K562 (cell line): ENCODE results near the gene EML6. TPM values are rescaled to one million over a fixed set of nuclear protein-coding genes. Genes with fewer than 3 reads are reported as not detected.

Experiments
- ATAC-seq: fragments of 200-7000 bp; cut with Tn5 transposase; 3 replicates; pipeline ENCODE4 v1.9.1; 2020; ENCODE audit warnings: moderate library complexity
- BruUV-seq: library from RNA; stranded (reverse); fragments of 400-500 nt; replicated peaks from 2 replicates; lab custom pipeline; 2021; lab: Mats Ljungman, UMichigan
- CTCF ChIA-PET: fragments of 300-600 bp; formaldehyde crosslinking; extraction: SDS; loops from one replicate; lab custom pipeline; 2021; ENCODE audit warnings: low intra/inter-chr PET ratio; lab: Yijun Ruan, JAX
- POLR2A ChIA-PET: fragments of 300-600, 350-650 bp; sonication (Branson Sonifier 250); formaldehyde crosslinking; extraction: SDS; loops from one replicate; lab custom pipeline; 2021; ENCODE audit warnings: antibody characterized with exemption, inconsistent platforms; lab: Yijun Ruan, JAX
- DNase-seq, 4 experiments: peaks; one replicate each; pipeline versions ENCODE4 v3.0.0 to v3.0.0-alpha.2; 2011 to 2018; ENCODE audit warnings: low spot score in 3 of 4, mixed read lengths in 3 of 4; ENCODE audit errors: extremely low read depth in 1 of 4
- FAIRE-seq: peaks from 2 replicates; lab custom pipeline; 2011; peaks lifted over from hg19 to GRCh38; lab: Jason Lieb, UNC
- H2AFZ ChIP-seq: 2 replicates; pipeline ENCODE4 v1.6.0; 2011; ENCODE audit warnings: low read depth, low read length, control low read depth, inconsistent platforms
- H3K27ac ChIP-seq: fragments of 200-600 bp; 3 replicates; pipeline ENCODE4 v1.8.0; 2011; ENCODE audit warnings: low read depth, mild to moderate bottlenecking, control low read depth, inconsistent platforms, low read length, moderate library complexity, mixed read lengths; ENCODE audit errors: extremely low read depth
- H3K27me3 ChIP-seq, 2 experiments: fragments of 300-600 bp in 1 of 2; 2 replicates in 1 of 2; 3 replicates in 1 of 2; pipeline versions ENCODE4 v1.6.0 to v1.8.0; 2011; ENCODE audit warnings: inconsistent platforms in 2 of 2, low read length in 2 of 2, mild to moderate bottlenecking in 1 of 2, mixed read lengths in 1 of 2, moderate library complexity in 1 of 2; ENCODE audit not compliant: control insufficient read depth in 2 of 2, insufficient read depth in 2 of 2
- H3K36me3 ChIP-seq: fragments of 300-600 bp; 3 replicates; pipeline ENCODE4 v1.8.0; 2011; ENCODE audit warnings: mild to moderate bottlenecking, low read length, inconsistent platforms; ENCODE audit not compliant: control insufficient read depth, insufficient read depth
- H3K4me1 ChIP-seq, 2 experiments: fragments of 200-600 bp in 1 of 2; replicated peaks in 1 of 2; 2 replicates in 1 of 2; 3 replicates in 1 of 2; pipeline versions ENCODE4 v1.5.1 to v1.8.0; 2011; ENCODE audit warnings: inconsistent platforms in 2 of 2, low read length in 2 of 2, mild to moderate bottlenecking in 1 of 2, mixed read lengths in 1 of 2, moderate library complexity in 1 of 2; ENCODE audit not compliant: control insufficient read depth in 2 of 2, insufficient read depth in 2 of 2
- H3K4me2 ChIP-seq: 2 replicates; pipeline ENCODE4 v1.6.1; 2011; ENCODE audit warnings: low read length, control low read depth, inconsistent platforms, mixed read lengths; ENCODE audit not compliant: insufficient read depth
- H3K4me3 ChIP-seq: fragments of 200-600 bp; sonication (generic), shearing (Covaris generic); 2 replicates; pipeline ENCODE4 v1.5.1; 2016; ENCODE audit warnings: control low read depth, inconsistent platforms
- H3K79me2 ChIP-seq: fragments of 200-600 bp; 3 replicates; pipeline ENCODE4 v1.8.0; 2011; ENCODE audit warnings: low read length, inconsistent platforms; ENCODE audit not compliant: control insufficient read depth, insufficient read depth
- H3K9ac ChIP-seq, 2 experiments: 2 replicates each; pipeline versions ENCODE4 v1.6.0 to v1.6.1; 2011; ENCODE audit warnings: low read depth in 2 of 2, low read length in 2 of 2, control low read depth in 1 of 2, inconsistent platforms in 1 of 2, mild to moderate bottlenecking in 1 of 2, mixed read lengths in 1 of 2; ENCODE audit not compliant: insufficient read depth in 1 of 2
- H3K9me1 ChIP-seq: one replicate; pipeline ENCODE4 v1.6.0; 2011; ENCODE audit warnings: inconsistent platforms, mild to moderate bottlenecking, low read length, moderate library complexity; ENCODE audit not compliant: control insufficient read depth, insufficient read depth
- H3K9me3 ChIP-seq: replicated peaks from 2 replicates; pipeline ENCODE4 v1.5.1; 2011; ENCODE audit warnings: low read depth, low read length, inconsistent platforms; ENCODE audit not compliant: control insufficient read depth, insufficient read depth
- H4K20me1 ChIP-seq: replicated peaks from 2 replicates; pipeline ENCODE4 v1.6.1; 2011; ENCODE audit warnings: low read length, inconsistent platforms, mixed read lengths; ENCODE audit not compliant: control insufficient read depth, insufficient read depth
- BHLHE40 ChIP-seq: IDR thresholded peaks from 2 replicates; pipeline ENCODE4 v1.6.1; 2011; ENCODE audit warnings: low read length, improper control_type of control experiment
- BRF1 ChIP-seq: IDR thresholded peaks from 3 replicates; pipeline ENCODE4 v1.6.1; 2011; ENCODE audit warnings: borderline replicate concordance, mild to moderate bottlenecking; ENCODE audit not compliant: insufficient read length; ENCODE audit errors: extremely low read depth
- CBFB ChIP-seq: sonication (generic); formaldehyde crosslinking; IDR thresholded peaks from 2 replicates; pipeline ENCODE4 v1.4.0; 2020; ENCODE audit warnings: mild to moderate bottlenecking, missing genetic modification reagents
- DMBX1 ChIP-seq: fragments of 250-450 bp; sonication (Bioruptor Pico); IDR thresholded peaks from 2 replicates; pipeline ENCODE4 v1.8.0; 2022; ENCODE audit warnings: inconsistent platforms, mild to moderate bottlenecking, moderate library complexity, borderline replicate concordance
- EP300 ChIP-seq: IDR thresholded peaks from 2 replicates; pipeline ENCODE4 v1.6.1; 2012; ENCODE audit warnings: low read length, improper control_type of control experiment
- FOXA3 ChIP-seq, 2 experiments: fragments of 450-650 bp in 1 of 2; sonication (generic) in 1 of 2; formaldehyde crosslinking; IDR thresholded peaks in 1 of 2; conservative IDR thresholded peaks in 1 of 2; 2 replicates each; pipeline versions ENCODE4 v1.4.0 to v1.8.0; 2020 to 2022; ENCODE audit warnings: mild to moderate bottlenecking in 2 of 2, missing genetic modification reagents in 1 of 2
- FOXJ2 ChIP-seq: fragments of 200-800 bp; sonication (Bioruptor generic); IDR thresholded peaks from 2 replicates; pipeline ENCODE4 v1.6.1; 2016; ENCODE audit warnings: missing genetic modification characterization, missing compliant biosample characterization
- HDAC2 ChIP-seq: fragments of 450-650 bp; IDR thresholded peaks from 2 replicates; pipeline ENCODE4 v1.6.1; 2016; ENCODE audit warnings: mild to moderate bottlenecking
- MAFG ChIP-seq: fragments of 450-650 bp; conservative IDR thresholded peaks from 2 replicates; pipeline ENCODE4 v1.6.1; 2016; ENCODE audit warnings: missing genetic modification characterization, missing compliant biosample characterization
- MBD1 ChIP-seq: fragments of 250-450 bp; sonication (Bioruptor Pico); IDR thresholded peaks from 2 replicates; pipeline ENCODE4 v1.8.0; 2022; ENCODE audit warnings: inconsistent platforms
- NCOA4 ChIP-seq: fragments of 450-650 bp; IDR thresholded peaks from 2 replicates; pipeline ENCODE4 v1.6.1; 2018; ENCODE audit warnings: mild to moderate bottlenecking; ENCODE audit not compliant: partially characterized antibody
- POLR2A ChIP-seq: fragments of 450-650 bp; conservative IDR thresholded peaks from 2 replicates; pipeline ENCODE4 v1.6.1; 2016
- SAP30 ChIP-seq: fragments of 200-600 bp; sonication (generic); IDR thresholded peaks from 2 replicates; pipeline ENCODE4 v1.6.1; 2012; ENCODE audit warnings: borderline replicate concordance, low read depth, mild to moderate bottlenecking, moderate library complexity, low read length, control low read depth, inconsistent platforms; ENCODE audit not compliant: insufficient read depth, poor library complexity, severe bottlenecking
- SP1 ChIP-seq: sonication (generic); formaldehyde crosslinking; IDR thresholded peaks from 2 replicates; pipeline ENCODE4 v1.8.1; 2022; ENCODE audit warnings: mild to moderate bottlenecking, missing genetic modification reagents
- TAF9B ChIP-seq: fragments of 450-650 bp; IDR thresholded peaks from 2 replicates; pipeline ENCODE4 v1.6.1; 2018; ENCODE audit warnings: mild to moderate bottlenecking; ENCODE audit not compliant: partially characterized antibody
- ZBTB33 ChIP-seq: sonication (generic); formaldehyde crosslinking; IDR thresholded peaks from 2 replicates; pipeline ENCODE4 v1.8.1; 2023; ENCODE audit warnings: mild to moderate bottlenecking, missing genetic modification reagents
- ZBTB9 ChIP-seq: fragments of 450-650 bp; formaldehyde crosslinking; IDR thresholded peaks from 2 replicates; pipeline ENCODE4 v1.4.0; 2020; ENCODE audit warnings: mild to moderate bottlenecking, moderate library complexity
- ZC3H11A ChIP-seq: IDR thresholded peaks from 2 replicates; pipeline ENCODE4 v1.6.1; 2012; ENCODE audit warnings: low read depth, low read length, improper control_type of control experiment
- WGBS: fragments of 100-300 bp; shearing (Covaris generic); methylation state at CpG from one replicate; pipeline ENCODE4 v1.1.6; 2016; ENCODE audit warnings: low coverage, mixed read lengths; ENCODE audit not compliant: insufficient coverage; ENCODE audit errors: missing lambda C conversion rate; 5-methylcytosine and 5-hydroxymethylcytosine counted together
- in situ Hi-C: fragments of 300-500 bp; cut with MboI; formaldehyde crosslinking; loops from 4 replicates; pipeline ENCODE4 v1.15.0; 2018; ENCODE audit warnings: inconsistent platforms, mixed read lengths
- intact Hi-C: fragments of 100-400 bp; cut with micrococcal nuclease; formaldehyde crosslinking; loops from 2 replicates; pipeline ENCODE4 v1.14.2; 2022
- polyA plus RNA-seq, 8 experiments: library from polyadenylated mRNA; depleted of rRNA in 4 of 8; stranded (reverse) in 5 of 8; unstranded in 3 of 8; fragments of >200 nt; fragmentation: Nextera tagmentation in 2 of 8; fragmentation: Illumina TruSeq in 1 of 8; extraction: Ambion mirVana in 2 of 8; extraction: Trizol in 1 of 8; gene quantifications; 2 replicates each; pipeline versions ENCODE4 v1.2.1 to v1.2.3, GENCODE V29; 2011 to 2014; ENCODE audit warnings: inconsistent platforms in 1 of 8, missing spikeins in 1 of 8
- total RNA-seq, 7 experiments: library from RNA; depleted of rRNA in 6 of 7; stranded (reverse); fragments of >200 nt in 6 of 7; fragmentation: Illumina TruSeq in 2 of 7; extraction: Trizol in 2 of 7; gene quantifications; 2 replicates each; pipeline versions ENCODE4 v1.2.1 to v1.2.3, GENCODE V29; 2011 to 2021; ENCODE audit warnings: low replicate concordance in 1 of 7

The EML6 gene
- total and polyA plus RNA-seq, 9 of the 15 experiments (the other 6 are each of a cell fraction or from before 2014, with no cell fraction given): 0.07 to 0.56 (median 0.25) TPM

GRCh38 chr2:54956111-54956627 is 232.7 kb downstream of the EML6 start:
- in situ Hi-C loops (no loop called here), intact Hi-C loops (no loop called here)
- H3K27ac ChIP-seq: peak overlapping the region; percentile 93
- no peaks in the 10 kb centered on the region for H3K9me3 ChIP-seq
- peak overlapping the region in 1 of 2 experiments; percentile 78; a peak in 2 of 4 replicates for H3K9ac ChIP-seq
- peak overlapping the region; percentile 71 for H3K4me2 ChIP-seq
- no peak overlapping the region for H3K4me3 ChIP-seq
- WGBS: 14% methylated on average over 2 of the region's 2 CpGs
- H2AFZ ChIP-seq: peak overlapping the region; percentile 90
- DNase-seq (peak in 3 of 4 experiments; percentile 28 to 32 (median 32)), FAIRE-seq (peak; percentile 49), ATAC-seq (peak; percentile 25)
- H3K79me2 ChIP-seq: no peaks in the 10 kb centered on the region
- H3K27me3 ChIP-seq: no peaks in the 10 kb centered on the region; a peak in 1 of 5 replicates
- H3K36me3 ChIP-seq: no peaks in the 10 kb centered on the region
- POLR2A ChIA-PET: interaction anchor here (0.9 to 2.7 kb wide), 13 partner anchors 7 to 268 kb away, joined by 3 to 16 read pairs (median 5); no protein-coding TSS in a partner anchor
- H4K20me1 ChIP-seq: no peaks in the 10 kb centered on the region
- no peaks in the 10 kb centered on the region for H3K9me1 ChIP-seq
- TSS peak; percentile 90 for BruUV-seq
- CTCF ChIA-PET: no interaction called here
- H3K4me1 ChIP-seq: peaks cover 35 to 52% of the 10 kb centered on the region in 2 experiments
- TF ChIP-seq SP1 (CRISPR knock-in tag) (peak; percentile 15; the same call in 1 of the 2 replicates), FOXA3 (CRISPR knock-in tag; conservative IDR thresholded peaks at IDR 0.05 in 1 of 2, IDR thresholded peaks at IDR 0.05 in 1 of 2) (no peak), CBFB (CRISPR knock-in tag) (no peak), ZBTB9 (CRISPR knock-in tag) (no peak), BRF1 (no peak), FOXJ2 (tag) (peak; percentile 96), ZC3H11A (no peak), BHLHE40 (no peak), HDAC2 (no peak), MBD1 (CRISPR knock-in tag) (no peak), SAP30 (no peak), ZBTB33 (CRISPR knock-in tag) (no peak), POLR2A (no peak), TAF9B (peak; percentile 19), DMBX1 (no peak), NCOA4 (no peak), MAFG (peak; percentile 58), EP300 (peak; percentile 15; the same call in 1 of the 2 replicates)
